B cell (primary cell): ENCODE results near the gene HACD1. TPM values are rescaled to one million over a fixed set of nuclear protein-coding genes. Genes with fewer than 3 reads are reported as not detected.

ENCODE experiments used
- ATAC-seq: fragments of 200-7000 bp; cut with Tn5 transposase; one replicate; pipeline ENCODE4 v1.10.0; 2021; ENCODE audit warnings: low read depth, mild to moderate bottlenecking, moderate number of reproducible peaks, moderate library complexity
- CTCF ChIA-PET: fragments of 350-600 bp; sonication (Branson Sonifier 250); formaldehyde crosslinking; loops from one replicate; lab custom pipeline; 2021; ENCODE audit warnings: antibody characterized with exemption, inconsistent platforms; lab: Charles Lee
- POLR2A ChIA-PET: fragments of 350-600 bp; sonication (Branson Sonifier 250); formaldehyde crosslinking; loops from one replicate; lab custom pipeline; 2021; ENCODE audit warnings: antibody characterized with exemption; lab: Charles Lee
- DNase-seq: peaks from one replicate; pipeline ENCODE4 v3.0.0; 2013
- H2AFZ ChIP-seq: 2 replicates; pipeline ENCODE4 v1.6.1; 2012; ENCODE audit warnings: mild to moderate bottlenecking, low read depth, low read length; ENCODE audit not compliant: insufficient read depth, poor library complexity, severe bottlenecking
- H3K27ac ChIP-seq, 2 donors: 1 replicate in 1 of 2; 2 replicates in 1 of 2; pipeline ENCODE4 v1.5.1; 2012 to 2013; ENCODE audit warnings: low read length in 2 of 2, mild to moderate bottlenecking in 2 of 2, moderate library complexity in 1 of 2
- H3K27me3 ChIP-seq, 4 experiments: fragments of 200-600 bp in 1 of 4; sonication (generic) in 1 of 4; replicated peaks in 1 of 4; 1 replicate in 2 of 4; 2 replicates in 2 of 4; pipeline versions ENCODE4 v1.6.1 to v1.7.0; 2013 to 2016; ENCODE audit warnings: low read length in 3 of 4, mild to moderate bottlenecking in 2 of 4, mixed read lengths in 1 of 4, moderate library complexity in 1 of 4; ENCODE audit not compliant: insufficient read depth in 4 of 4, control insufficient read depth in 3 of 4; ENCODE audit errors: control extremely low read depth in 1 of 4
- H3K36me3 ChIP-seq, 2 experiments: replicated peaks in 1 of 2; 1 replicate in 1 of 2; 2 replicates in 1 of 2; pipeline versions ENCODE4 v1.6.1 to v1.7.1; 2013; ENCODE audit warnings: low read length in 1 of 2; ENCODE audit not compliant: insufficient read depth in 2 of 2, control insufficient read depth in 1 of 2; ENCODE audit errors: control extremely low read depth in 1 of 2, extremely low read depth in 1 of 2
- H3K4me1 ChIP-seq, 2 donors: fragments of 200-600 bp in 1 of 2; sonication (generic) in 1 of 2; 1 replicate in 1 of 2; 2 replicates in 1 of 2; pipeline versions ENCODE4 v1.5.1 to v1.6.1; 2013 to 2017; ENCODE audit warnings: low read length in 2 of 2; ENCODE audit not compliant: control insufficient read depth in 2 of 2, insufficient read depth in 2 of 2
- H3K4me2 ChIP-seq: replicated peaks from 2 replicates; pipeline ENCODE3; 2012; ENCODE audit warnings: mild to moderate bottlenecking, low read depth, low read length; ENCODE audit not compliant: poor library complexity, severe bottlenecking
- H3K4me3 ChIP-seq, 5 experiments: fragments of 200-600 bp in 1 of 5; sonication (generic) in 1 of 5; 1 replicate in 3 of 5; 2 replicates in 2 of 5; pipeline versions ENCODE4 v1.5.1 to v1.7.0; 2011 to 2016; ENCODE audit warnings: low read length in 4 of 5, mild to moderate bottlenecking in 4 of 5, low read depth in 2 of 5, control low read depth in 1 of 5, moderate library complexity in 1 of 5; ENCODE audit not compliant: insufficient read depth in 1 of 5; ENCODE audit errors: control extremely low read depth in 1 of 5, extremely low read depth in 1 of 5
- H3K79me2 ChIP-seq: fragments of 200-600 bp; sonication (generic); one replicate; pipeline ENCODE4 v1.6.0; 2016; ENCODE audit warnings: low read length; ENCODE audit not compliant: control insufficient read depth, insufficient read depth
- H3K9ac ChIP-seq: fragments of 200-600 bp; sonication (generic); 2 replicates; pipeline ENCODE4 v1.6.1; 2017; ENCODE audit warnings: mild to moderate bottlenecking, low read length, moderate library complexity
- H3K9me3 ChIP-seq, 3 donors: one replicate each; pipeline versions ENCODE4 v1.6.1 to v1.7.1; 2013; ENCODE audit warnings: low read length in 2 of 3; ENCODE audit not compliant: control insufficient read depth in 2 of 3, insufficient read depth in 1 of 3; ENCODE audit errors: control extremely low read depth in 1 of 3
- H4K20me1 ChIP-seq: 2 replicates; pipeline ENCODE4 v1.6.0; 2012; ENCODE audit warnings: mild to moderate bottlenecking, low read length; ENCODE audit not compliant: insufficient read depth, control insufficient read depth, poor library complexity, severe bottlenecking
- H3K27ac Mint-ChIP-seq: one replicate; pipeline ENCODE4 v1.8.0; 2021; ENCODE audit warnings: mixed read lengths
- H3K27me3 Mint-ChIP-seq: one replicate; pipeline ENCODE4 v1.8.0; 2021; ENCODE audit warnings: mixed read lengths
- H3K4me1 Mint-ChIP-seq: one replicate; pipeline ENCODE4 v1.8.0; 2021; ENCODE audit warnings: mixed read lengths
- H3K4me3 Mint-ChIP-seq: one replicate; pipeline ENCODE4 v1.8.0; 2021; ENCODE audit warnings: mixed read lengths
- H3K9me3 Mint-ChIP-seq: one replicate; pipeline ENCODE4 v1.8.0; 2022; ENCODE audit warnings: mixed read lengths; ENCODE audit not compliant: insufficient read depth
- EZH2 ChIP-seq: IDR thresholded peaks from 2 replicates; pipeline ENCODE4 v1.6.1; 2012; ENCODE audit warnings: borderline replicate concordance, low read depth, mild to moderate bottlenecking, moderate library complexity, low read length; ENCODE audit not compliant: insufficient read depth, poor library complexity, severe bottlenecking
- WGBS: methylation state at CpG from one replicate; pipeline ENCODE4 v1.1.5; 2013; ENCODE audit warnings: missing lambda C conversion rate; ENCODE audit not compliant: insufficient coverage; 5-methylcytosine and 5-hydroxymethylcytosine counted together
- intact Hi-C: fragments of 100-400 bp; cut with micrococcal nuclease; formaldehyde crosslinking; loops from one replicate; pipeline ENCODE4 v1.10.0; 2022
- polyA plus RNA-seq: library from polyadenylated mRNA; depleted of rRNA; stranded (reverse); fragments of >200 nt; gene quantifications from 2 replicates; pipeline ENCODE4 v1.2.3, GENCODE V29; 2012
- total RNA-seq, 2 donors: library from RNA; stranded (reverse); fragments of 120-200 nt in 1 of 2; gene quantifications; 1 replicate in 1 of 2; 2 replicates in 1 of 2; pipeline versions ENCODE4 v1.2.3 to v1.2.4, GENCODE V29; 2013 to 2022
- TF ChIP-seq, protein P1 (sequence below): fragments of 200-600 bp; IDR thresholded peaks from one replicate; pipeline ENCODE4 v1.8.0; 2022; ENCODE audit warnings: antibody characterized with exemption, mild to moderate bottlenecking

The HACD1 gene
- total and polyA plus RNA-seq, 2 donors (not counting 1 experiment from before 2014, with no cell fraction given), result 1.6 TPM; not detected in 1

- Histone ChIP-seq H3K36me3 (no peaks in the 10 kb centered on the region), H3K4me1 (no peaks in the 10 kb centered on the region), H3K9me3 (no peaks in the 10 kb centered on the region), H3K27me3 (no peaks in the 10 kb centered on the region), H2AFZ (no peak overlapping the region), H4K20me1 (no peaks in the 10 kb centered on the region), H3K4me3 (no peak overlapping the region), H3K9ac (no peak overlapping the region), H3K79me2 (no peaks in the 10 kb centered on the region), H3K4me2 (no peak overlapping the region), H3K27ac (no peak overlapping the region)
- WGBS, result no CpG with 5 or more reads among the region's 3 CpGs
- ChIA-PET POLR2A (no interaction called here), CTCF (no interaction called here)
- H3K9me3 Mint-ChIP-seq, result no peaks in the 10 kb centered on the region
- DNase-seq, result no peak
- no peak for TF ChIP-seq EZH2
- TF ChIP-seq, protein P1, sequence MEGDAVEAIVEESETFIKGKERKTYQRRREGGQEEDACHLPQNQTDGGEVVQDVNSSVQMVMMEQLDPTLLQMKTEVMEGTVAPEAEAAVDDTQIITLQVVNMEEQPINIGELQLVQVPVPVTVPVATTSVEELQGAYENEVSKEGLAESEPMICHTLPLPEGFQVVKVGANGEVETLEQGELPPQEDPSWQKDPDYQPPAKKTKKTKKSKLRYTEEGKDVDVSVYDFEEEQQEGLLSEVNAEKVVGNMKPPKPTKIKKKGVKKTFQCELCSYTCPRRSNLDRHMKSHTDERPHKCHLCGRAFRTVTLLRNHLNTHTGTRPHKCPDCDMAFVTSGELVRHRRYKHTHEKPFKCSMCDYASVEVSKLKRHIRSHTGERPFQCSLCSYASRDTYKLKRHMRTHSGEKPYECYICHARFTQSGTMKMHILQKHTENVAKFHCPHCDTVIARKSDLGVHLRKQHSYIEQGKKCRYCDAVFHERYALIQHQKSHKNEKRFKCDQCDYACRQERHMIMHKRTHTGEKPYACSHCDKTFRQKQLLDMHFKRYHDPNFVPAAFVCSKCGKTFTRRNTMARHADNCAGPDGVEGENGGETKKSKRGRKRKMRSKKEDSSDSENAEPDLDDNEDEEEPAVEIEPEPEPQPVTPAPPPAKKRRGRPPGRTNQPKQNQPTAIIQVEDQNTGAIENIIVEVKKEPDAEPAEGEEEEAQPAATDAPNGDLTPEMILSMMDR, result no peak
- no peak for ATAC-seq
- H3K27ac Mint-ChIP-seq, result no peak overlapping the region
- no peak overlapping the region for H3K4me3 Mint-ChIP-seq
- H3K27me3 Mint-ChIP-seq, result peaks cover 9% of the 10 kb centered on the region
- H3K4me1 Mint-ChIP-seq, result no peaks in the 10 kb centered on the region
- intact Hi-C loops, result no loop called here
These were observed 40.4 kb downstream of the HACD1 start for GRCh38 chr10:17576768-17577167.

DNA sequence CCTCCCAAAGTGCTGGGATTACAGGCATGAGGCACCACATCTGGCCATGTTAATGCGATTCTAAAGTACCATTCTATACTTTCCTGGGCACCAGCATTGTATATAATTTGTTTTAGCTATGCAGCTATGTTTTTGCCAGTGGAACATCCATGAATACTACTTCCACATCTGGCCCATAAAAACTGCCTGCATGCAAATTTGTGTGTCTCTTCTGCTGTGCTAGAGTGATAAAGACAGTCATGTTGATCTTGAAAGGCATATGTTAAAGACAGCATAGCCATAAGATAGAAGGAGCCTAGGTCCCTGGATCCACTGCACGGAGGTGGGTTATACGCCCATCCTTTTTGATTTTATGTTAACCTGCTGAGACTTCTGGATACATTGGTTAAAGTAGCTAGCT lies 52.3 kb downstream of the HACD1 start:
- no peaks in the 10 kb centered on the region for H3K36me3 ChIP-seq
- H4K20me1 ChIP-seq, result no peaks in the 10 kb centered on the region
- ChIA-PET POLR2A (no interaction called here), CTCF (no interaction called here)
- H3K27me3 ChIP-seq, result no peaks in the 10 kb centered on the region
- H3K27ac Mint-ChIP-seq, result no peak overlapping the region
- H3K79me2 ChIP-seq, result no peaks in the 10 kb centered on the region
- no peaks in the 10 kb centered on the region for H3K4me1 Mint-ChIP-seq
- intact Hi-C loops, result no loop called here
- no peaks in the 10 kb centered on the region for H3K4me1 ChIP-seq
- H3K4me2 ChIP-seq, result no peak overlapping the region
- H3K4me3 ChIP-seq, result no peak overlapping the region
- H3K9ac ChIP-seq, result no peak overlapping the region
- H3K27me3 Mint-ChIP-seq, result no peaks in the 10 kb centered on the region
- no peak for TF ChIP-seq EZH2
- no CpG with 5 or more reads among the region's 3 CpGs for WGBS
- no peaks in the 10 kb centered on the region for H3K9me3 ChIP-seq
- H2AFZ ChIP-seq, result no peak overlapping the region
- H3K27ac ChIP-seq, result no peak overlapping the region
- DNase-seq (no peak), ATAC-seq (no peak)
- H3K4me3 Mint-ChIP-seq, result no peak overlapping the region
- no peaks in the 10 kb centered on the region for H3K9me3 Mint-ChIP-seq
